Measurements from ENCODE around the gene HBA2. TPM values are rescaled to one million over a fixed set of nuclear protein-coding genes. Genes with fewer than 3 reads are reported as not detected.
"Not testable (repeated sequence)": the region's sequence is repeated elsewhere in the genome, so short reads cannot be mapped to it uniquely, and the experiment has no call there.

HBA2 gene
- total RNA-seq, 6 experiments from 2014 or later, result 17.8 to 522 (median 55.9) TPM

DNA sequence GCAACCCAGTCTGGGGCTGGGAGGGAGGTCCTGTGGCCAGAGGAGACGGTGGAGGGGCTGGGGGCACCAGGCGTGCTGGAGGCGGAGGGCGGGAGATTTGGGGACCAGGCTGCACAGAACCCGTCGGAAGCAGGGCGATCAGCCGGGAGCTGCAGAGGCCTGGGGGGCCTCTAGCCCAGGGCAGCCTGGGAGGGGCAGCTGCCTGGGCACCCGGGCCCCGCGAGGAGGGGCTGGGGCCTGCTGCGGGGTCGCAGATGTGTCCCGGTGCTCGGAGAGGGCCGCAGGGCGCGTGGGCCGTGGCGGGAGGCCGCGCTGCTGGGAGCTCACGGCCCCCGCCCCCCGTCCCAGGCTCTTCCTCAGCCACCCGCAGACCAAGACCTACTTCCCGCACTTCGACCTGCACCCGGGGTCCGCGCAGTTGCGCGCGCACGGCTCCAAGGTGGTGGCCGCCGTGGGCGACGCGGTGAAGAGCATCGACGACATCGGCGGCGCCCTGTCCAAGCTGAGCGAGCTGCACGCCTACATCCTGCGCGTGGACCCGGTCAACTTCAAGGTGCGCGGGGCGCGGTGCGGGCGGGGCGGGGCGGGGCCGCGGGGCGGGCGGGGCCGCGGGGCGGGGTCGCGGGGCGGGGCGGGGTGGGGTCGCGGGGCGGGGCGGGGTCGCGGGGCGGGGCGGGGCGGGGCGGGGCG, 8.4 kb upstream of the HBA2 start:
- H3K9me3 ChIP-seq; H3K4me1 ChIP-seq; H3K27ac ChIP-seq; intact Hi-C loops (cut with DNase I); H3K36me3 ChIP-seq; H3K4me3 ChIP-seq; DNase-seq: not testable (repeated sequence)
- H3K27me3 ChIP-seq, result peaks cover 13 to 40% of the 10 kb centered on the region in 2 donors
- ATAC-seq, result peak in 1 of 4 donors; percentile 8
- no CpG with 5 or more reads among the region's 80 CpGs for WGBS (ENCODE audit: insufficient coverage, low coverage, low lambda C conversion rate, missing lambda C conversion rate)

DNA sequence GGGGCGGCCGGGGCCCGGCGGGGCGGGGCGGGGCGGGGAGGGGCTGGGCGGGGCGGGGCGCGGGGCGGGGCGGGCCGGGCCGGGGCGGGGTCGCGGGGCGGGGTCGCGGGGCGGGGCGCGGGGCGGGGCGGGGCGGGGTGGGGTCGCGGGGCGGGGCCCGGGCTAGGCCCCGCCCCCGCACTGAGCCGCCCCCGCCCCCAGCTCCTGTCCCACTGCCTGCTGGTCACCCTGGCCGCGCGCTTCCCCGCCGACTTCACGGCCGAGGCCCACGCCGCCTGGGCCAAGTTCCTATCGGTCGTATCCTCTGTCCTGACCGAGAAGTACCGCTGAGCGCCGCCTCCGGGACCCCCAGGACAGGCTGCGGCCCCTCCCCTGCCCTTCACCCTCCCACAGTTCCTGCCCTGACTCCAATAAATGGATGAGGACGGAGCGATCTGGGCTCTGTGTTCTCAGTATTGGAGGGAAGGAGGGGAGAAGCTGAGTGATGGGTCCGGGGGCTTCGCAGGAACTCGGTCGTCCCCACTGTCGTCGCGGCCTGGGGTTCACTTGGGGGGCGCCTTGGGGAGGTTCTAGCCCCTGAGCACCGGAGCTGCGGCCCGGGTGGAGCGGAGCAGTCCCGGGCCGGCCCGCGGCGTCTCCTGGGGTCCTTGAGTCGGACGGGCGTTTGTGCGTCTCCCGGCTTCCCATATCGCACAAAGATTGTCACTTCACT, 7.7 kb upstream of the HBA2 start:
- Histone ChIP-seq H3K27ac (no peak overlapping the region), H3K9me3 (no peaks in the 10 kb centered on the region), H3K36me3 (no peaks in the 10 kb centered on the region), H3K27me3 (peaks cover 13 to 40% of the 10 kb centered on the region in 2 donors), H3K4me1 (peaks cover 0 to 7% (median 0%) of the 10 kb centered on the region in 4 donors), H3K4me3 (no peak overlapping the region)
- DNase-seq (no peak), ATAC-seq (no peak)
- TF ChIP-seq POLR2A (IDR thresholded peaks at IDR 0.05) (no peak), CTCF (IDR thresholded peaks at IDR 0.05) (no peak)
- WGBS (ENCODE audit: insufficient coverage, low coverage, low lambda C conversion rate, missing lambda C conversion rate), result 0% methylated on average over 8 of the region's 77 CpGs
- intact Hi-C loops (cut with DNase I), result no loop called here

DNA sequence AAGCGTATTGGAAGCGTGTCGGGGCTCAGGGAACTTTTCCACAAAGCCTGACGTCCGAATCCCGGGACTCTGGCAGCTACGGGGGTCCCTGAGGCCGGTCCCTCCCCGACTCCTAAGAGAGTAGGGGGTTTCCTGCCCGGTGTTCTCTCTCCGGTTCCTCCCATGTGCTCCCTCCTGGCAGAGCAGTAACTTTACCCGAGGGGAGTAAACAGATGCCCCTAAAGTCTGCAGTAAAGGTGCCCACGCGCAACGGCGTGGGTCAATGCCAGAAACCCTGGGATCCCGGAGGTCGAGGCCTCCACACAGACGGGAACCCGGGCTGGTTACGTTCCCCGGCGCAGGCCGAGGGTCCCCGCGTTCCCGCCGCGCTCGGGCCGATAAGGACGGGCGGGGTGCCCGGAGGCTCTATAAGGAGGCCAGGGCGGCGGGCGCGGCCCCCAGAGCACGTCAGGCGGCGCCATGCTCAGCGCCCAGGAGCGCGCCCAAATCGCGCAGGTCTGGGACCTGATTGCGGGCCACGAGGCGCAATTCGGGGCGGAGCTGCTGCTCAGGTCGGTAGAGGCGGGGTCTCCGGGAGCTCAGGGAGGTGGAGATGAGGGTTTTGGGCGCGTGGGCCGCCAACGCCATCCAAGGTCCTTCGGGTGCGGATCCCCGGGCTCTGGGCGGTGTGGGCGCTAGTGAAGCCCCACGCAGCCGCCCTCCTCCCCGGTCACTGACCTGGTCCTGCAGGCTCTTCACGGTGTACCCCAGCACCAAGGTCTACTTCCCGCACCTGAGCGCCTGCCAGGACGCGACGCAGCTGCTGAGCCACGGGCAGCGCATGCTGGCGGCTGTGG, 6.9 kb upstream of the HBA2 start, which contains the start of gene HBM:
TSS of gene HBM (plus strand) at position 440 of the 836 bp plus-strand sequence. CDS start at position 460, 20 bp downstream.
- Histone ChIP-seq H3K4me3 (no peak within 1 kb of the TSS), H3K36me3 (no peaks in the 10 kb centered on the region), H3K9me3 (no peaks in the 10 kb centered on the region), H3K27me3 (peaks cover 13 to 43% of the 10 kb centered on the region in 2 donors), H3K4me1 (peaks cover 0 to 7% (median 0%) of the 10 kb centered on the region in 4 donors), H3K27ac (no peak within 1 kb of the TSS)
- no peak for TF ChIP-seq CTCF (IDR thresholded peaks at IDR 0.05)
- TF ChIP-seq POLR2A (IDR thresholded peaks at IDR 0.05), result no peak
- WGBS (ENCODE audit: insufficient coverage, low coverage, low lambda C conversion rate, missing lambda C conversion rate), result 0% methylated on average over 4 of the region's 75 CpGs
- ATAC-seq, result no peak
- DNase-seq, result no peak
- intact Hi-C loops (cut with DNase I), result no loop called here

DNA sequence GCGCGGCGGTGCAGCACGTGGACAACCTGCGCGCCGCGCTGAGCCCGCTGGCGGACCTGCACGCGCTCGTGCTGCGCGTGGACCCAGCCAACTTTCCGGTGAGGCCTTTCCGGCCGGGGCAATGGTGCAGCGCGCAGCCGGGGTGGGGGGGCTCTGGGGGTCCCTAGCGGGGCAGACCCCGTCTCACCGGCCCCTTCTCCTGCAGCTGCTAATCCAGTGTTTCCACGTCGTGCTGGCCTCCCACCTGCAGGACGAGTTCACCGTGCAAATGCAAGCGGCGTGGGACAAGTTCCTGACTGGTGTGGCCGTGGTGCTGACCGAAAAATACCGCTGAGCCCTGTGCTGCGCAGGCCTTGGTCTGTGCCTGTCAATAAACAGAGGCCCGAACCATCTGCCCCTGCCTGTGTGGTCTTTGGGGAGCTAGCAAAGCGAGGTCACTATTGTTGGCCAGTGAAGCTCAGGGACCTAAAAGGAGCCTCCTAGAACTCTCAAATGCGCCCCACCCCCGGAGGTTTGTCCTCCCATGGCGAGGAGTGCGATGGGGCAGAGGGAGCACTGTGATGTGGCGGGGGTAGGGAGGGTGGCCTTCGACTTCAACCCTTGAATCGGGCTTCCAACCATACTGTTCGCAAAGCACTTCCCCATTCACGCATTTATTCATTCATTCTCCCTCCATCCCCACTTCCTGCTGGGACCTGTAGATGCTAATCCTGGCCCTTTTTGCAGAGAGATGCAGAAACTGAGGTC, 6.1 kb upstream of the HBA2 start:
- Histone ChIP-seq H3K27me3 (peaks cover 16 to 43% of the 10 kb centered on the region in 2 donors), H3K36me3 (no peaks in the 10 kb centered on the region), H3K4me3 (no peak overlapping the region), H3K27ac (no peak overlapping the region), H3K9me3 (no peaks in the 10 kb centered on the region), H3K4me1 (peaks cover 0 to 7% (median 0%) of the 10 kb centered on the region in 4 donors)
- intact Hi-C loops (cut with DNase I), result no loop called here
- WGBS (ENCODE audit: insufficient coverage, low coverage, low lambda C conversion rate, missing lambda C conversion rate), result 11% methylated on average over 17 of the region's 45 CpGs
- DNase-seq, result no peak
- no peak for ATAC-seq
- TF ChIP-seq POLR2A (IDR thresholded peaks at IDR 0.05) (no peak), CTCF (IDR thresholded peaks at IDR 0.05) (no peak)
